Activated naive CD4-positive, alpha-beta T cell treated with anti-CD3 and anti-CD28 coated beads for 36 hours (primary cell): ENCODE measurements around the gene KRT6B. TPM values are rescaled to one million over a fixed set of nuclear protein-coding genes. Genes with fewer than 3 reads are reported as not detected.
"Not testable (repeated sequence)": the region's sequence is repeated elsewhere in the genome, so short reads cannot be mapped to it uniquely, and the experiment has no call there.

ENCODE experiments used
- CTCF ChIA-PET: fragments of 350-600 bp; sonication (Branson Sonifier 250); formaldehyde crosslinking; loops from one replicate; lab custom pipeline; 2021; ENCODE audit warnings: antibody characterized with exemption; lab: Charles Lee
- DNase-seq: peaks from one replicate; pipeline ENCODE4 v3.0.0-alpha.2; 2020
- H3K27ac Mint-ChIP-seq: one replicate; pipeline ENCODE4 v1.8.0; 2021; ENCODE audit warnings: mild to moderate bottlenecking, mixed read lengths
- H3K27me3 Mint-ChIP-seq: one replicate; pipeline ENCODE4 v1.8.0; 2021; ENCODE audit warnings: low read depth, mixed read lengths
- H3K36me3 Mint-ChIP-seq: one replicate; pipeline ENCODE4 v1.8.0; 2021; ENCODE audit warnings: low read depth, mixed read lengths
- H3K4me1 Mint-ChIP-seq: one replicate; pipeline ENCODE4 v1.8.0; 2021; ENCODE audit warnings: low read depth, mixed read lengths
- H3K4me3 Mint-ChIP-seq: one replicate; pipeline ENCODE4 v1.8.0; 2021; ENCODE audit warnings: mild to moderate bottlenecking, moderate library complexity, mixed read lengths
- H3K9me3 Mint-ChIP-seq: one replicate; pipeline ENCODE4 v1.8.0; 2021; ENCODE audit warnings: mixed read lengths
- intact Hi-C: fragments of 100-400 bp; cut with micrococcal nuclease; formaldehyde crosslinking; loops from one replicate; pipeline ENCODE4 v1.15.1; 2023
- total RNA-seq, 2 experiments: library from RNA; stranded (reverse); gene quantifications; one replicate each; pipeline ENCODE4 v1.2.3, GENCODE V29; 2021

The KRT6B gene
- total RNA-seq, 2 experiments from 2014 or later, result not detected

GRCh38 chr12:52414936-52415335, 37.0 kb downstream of the KRT6B start:
- H3K4me1 Mint-ChIP-seq, result no peaks in the 10 kb centered on the region

GRCh38 chr12:52413782-52414345, 38.1 kb downstream of the KRT6B start:
- Mint-ChIP-seq H3K9me3 (no peaks in the 10 kb centered on the region), H3K4me3 (no peak overlapping the region), H3K27me3 (no peaks in the 10 kb centered on the region), H3K27ac (no peak overlapping the region), H3K36me3 (no peaks in the 10 kb centered on the region), H3K4me1 (no peaks in the 10 kb centered on the region)
- intact Hi-C loops, result no loop called here
- CTCF ChIA-PET, result no interaction called here
- DNase-seq, result no peak

More at GRCh38 chr12:52414936-52415335, 37.0 kb downstream of the KRT6B start:
- Mint-ChIP-seq H3K36me3 (no peaks in the 10 kb centered on the region), H3K9me3 (no peaks in the 10 kb centered on the region), H3K4me3 (no peak overlapping the region), H3K27me3 (no peaks in the 10 kb centered on the region), H3K27ac (no peak overlapping the region)
- no peak for DNase-seq
- CTCF ChIA-PET, result no interaction called here
- intact Hi-C loops, result no loop called here

GRCh38 chr12:52413202-52413601, 38.7 kb downstream of the KRT6B start:
- intact Hi-C loops, result no loop called here
- CTCF ChIA-PET, result no interaction called here
- no peaks in the 10 kb centered on the region for H3K36me3 Mint-ChIP-seq
- H3K4me3 Mint-ChIP-seq, result no peak overlapping the region
- no peaks in the 10 kb centered on the region for H3K4me1 Mint-ChIP-seq
- H3K27me3 Mint-ChIP-seq, result no peaks in the 10 kb centered on the region
- no peak overlapping the region for H3K27ac Mint-ChIP-seq
- H3K9me3 Mint-ChIP-seq, result no peaks in the 10 kb centered on the region
- no peak for DNase-seq

- CTCF ChIA-PET, result no interaction called here
- no peaks in the 10 kb centered on the region for H3K36me3 Mint-ChIP-seq
- no peak overlapping the region for H3K27ac Mint-ChIP-seq
- no peak for DNase-seq
- H3K9me3 Mint-ChIP-seq, result no peaks in the 10 kb centered on the region
- H3K27me3 Mint-ChIP-seq, result no peaks in the 10 kb centered on the region
- no peaks in the 10 kb centered on the region for H3K4me1 Mint-ChIP-seq
- intact Hi-C loops, result no loop called here
- no peak overlapping the region for H3K4me3 Mint-ChIP-seq
Measured at GRCh38 chr12:52411815-52412214, 40.1 kb downstream of the KRT6B start.

- H3K36me3 Mint-ChIP-seq, H3K4me3 Mint-ChIP-seq, intact Hi-C loops, H3K4me1 Mint-ChIP-seq, DNase-seq, H3K27ac Mint-ChIP-seq, H3K27me3 Mint-ChIP-seq, H3K9me3 Mint-ChIP-seq, CTCF ChIA-PET: not testable (repeated sequence)
Measured at GRCh38 chr12:52410589-52411248, 41.2 kb downstream of the KRT6B start.

GRCh38 chr12:52407918-52408317, 44.0 kb downstream of the KRT6B start:
- Mint-ChIP-seq H3K4me1 (no peaks in the 10 kb centered on the region), H3K27ac (no peak overlapping the region), H3K4me3 (no peak overlapping the region), H3K36me3 (no peaks in the 10 kb centered on the region), H3K27me3 (no peaks in the 10 kb centered on the region), H3K9me3 (no peaks in the 10 kb centered on the region)
- intact Hi-C loops, result no loop called here
- DNase-seq, result no peak
- CTCF ChIA-PET, result no interaction called here

- no peak within 1 kb of the TSS for H3K4me3 Mint-ChIP-seq
- H3K9me3 Mint-ChIP-seq, result no peaks in the 10 kb centered on the region
- no peaks in the 10 kb centered on the region for H3K27me3 Mint-ChIP-seq
- intact Hi-C loops, result no loop called here
- H3K27ac Mint-ChIP-seq, result no peak within 1 kb of the TSS
- no peak for DNase-seq
- H3K4me1 Mint-ChIP-seq, result no peaks in the 10 kb centered on the region
- H3K36me3 Mint-ChIP-seq, result no peaks in the 10 kb centered on the region
- CTCF ChIA-PET, result interaction anchor here (0.6 kb wide), 1 partner anchor 721 kb away, joined by 3 read pairs; no protein-coding TSS in a partner anchor
Measured at GRCh38 chr12:52405922-52406385, 46.0 kb downstream of the KRT6B start, which contains the start of gene KRT82. KRT82 (minus strand) TSS chr12:52406335; CDS start chr12:52406277, 58 bp downstream.

GRCh38 chr12:52404951-52405350, 47.0 kb downstream of the KRT6B start:
- intact Hi-C loops, result no loop called here
- H3K36me3 Mint-ChIP-seq, result no peaks in the 10 kb centered on the region
- no peaks in the 10 kb centered on the region for H3K4me1 Mint-ChIP-seq
- CTCF ChIA-PET, result no interaction called here
- no peak for DNase-seq
- no peak overlapping the region for H3K27ac Mint-ChIP-seq
- H3K4me3 Mint-ChIP-seq, result no peak overlapping the region
- no peaks in the 10 kb centered on the region for H3K27me3 Mint-ChIP-seq
- H3K9me3 Mint-ChIP-seq, result no peaks in the 10 kb centered on the region

GRCh38 chr12:52403561-52403960, 48.4 kb downstream of the KRT6B start:
- CTCF ChIA-PET, result interaction anchor here (0.6 kb wide), 1 partner anchor 479 kb away, joined by 4 read pairs; no protein-coding TSS in a partner anchor
- intact Hi-C loops, result no loop called here
- DNase-seq, result no peak

GRCh38 chr12:52402873-52403540, 48.9 kb downstream of the KRT6B start:
- CTCF ChIA-PET, result interaction anchor here (0.6 kb wide), 1 partner anchor 480 kb away, joined by 4 read pairs; no protein-coding TSS in a partner anchor
- no peaks in the 10 kb centered on the region for H3K27me3 Mint-ChIP-seq
- intact Hi-C loops, result no loop called here
- H3K27ac Mint-ChIP-seq, result no peak overlapping the region
- no peaks in the 10 kb centered on the region for H3K4me1 Mint-ChIP-seq
- H3K4me3 Mint-ChIP-seq, result no peak overlapping the region
- no peak for DNase-seq
- H3K36me3 Mint-ChIP-seq, result no peaks in the 10 kb centered on the region
- H3K9me3 Mint-ChIP-seq, result no peaks in the 10 kb centered on the region

More at GRCh38 chr12:52403561-52403960, 48.4 kb downstream of the KRT6B start:
- Mint-ChIP-seq H3K4me1 (no peaks in the 10 kb centered on the region), H3K36me3 (no peaks in the 10 kb centered on the region), H3K4me3 (no peak overlapping the region), H3K27ac (no peak overlapping the region), H3K9me3 (no peaks in the 10 kb centered on the region), H3K27me3 (no peaks in the 10 kb centered on the region)

GRCh38 chr12:52402377-52402776, 49.6 kb downstream of the KRT6B start:
- intact Hi-C loops, result no loop called here
- CTCF ChIA-PET, result no interaction called here
- H3K36me3 Mint-ChIP-seq, result no peaks in the 10 kb centered on the region
- no peaks in the 10 kb centered on the region for H3K9me3 Mint-ChIP-seq
- H3K27ac Mint-ChIP-seq, result no peak overlapping the region
- H3K4me3 Mint-ChIP-seq, result no peak overlapping the region
- H3K4me1 Mint-ChIP-seq, result no peaks in the 10 kb centered on the region
- no peaks in the 10 kb centered on the region for H3K27me3 Mint-ChIP-seq
- no peak for DNase-seq

- no peaks in the 10 kb centered on the region for H3K36me3 Mint-ChIP-seq
- CTCF ChIA-PET, result no interaction called here
- no peaks in the 10 kb centered on the region for H3K9me3 Mint-ChIP-seq
- H3K4me1 Mint-ChIP-seq, result no peaks in the 10 kb centered on the region
- DNase-seq, result no peak
- no peak overlapping the region for H3K4me3 Mint-ChIP-seq
- no peaks in the 10 kb centered on the region for H3K27me3 Mint-ChIP-seq
- no peak overlapping the region for H3K27ac Mint-ChIP-seq
- intact Hi-C loops, result no loop called here
Measured at GRCh38 chr12:52401926-52402325, 50.0 kb downstream of the KRT6B start.
